ENCODE measurements around the gene ARMC6.

The ARMC6 gene

DNA sequence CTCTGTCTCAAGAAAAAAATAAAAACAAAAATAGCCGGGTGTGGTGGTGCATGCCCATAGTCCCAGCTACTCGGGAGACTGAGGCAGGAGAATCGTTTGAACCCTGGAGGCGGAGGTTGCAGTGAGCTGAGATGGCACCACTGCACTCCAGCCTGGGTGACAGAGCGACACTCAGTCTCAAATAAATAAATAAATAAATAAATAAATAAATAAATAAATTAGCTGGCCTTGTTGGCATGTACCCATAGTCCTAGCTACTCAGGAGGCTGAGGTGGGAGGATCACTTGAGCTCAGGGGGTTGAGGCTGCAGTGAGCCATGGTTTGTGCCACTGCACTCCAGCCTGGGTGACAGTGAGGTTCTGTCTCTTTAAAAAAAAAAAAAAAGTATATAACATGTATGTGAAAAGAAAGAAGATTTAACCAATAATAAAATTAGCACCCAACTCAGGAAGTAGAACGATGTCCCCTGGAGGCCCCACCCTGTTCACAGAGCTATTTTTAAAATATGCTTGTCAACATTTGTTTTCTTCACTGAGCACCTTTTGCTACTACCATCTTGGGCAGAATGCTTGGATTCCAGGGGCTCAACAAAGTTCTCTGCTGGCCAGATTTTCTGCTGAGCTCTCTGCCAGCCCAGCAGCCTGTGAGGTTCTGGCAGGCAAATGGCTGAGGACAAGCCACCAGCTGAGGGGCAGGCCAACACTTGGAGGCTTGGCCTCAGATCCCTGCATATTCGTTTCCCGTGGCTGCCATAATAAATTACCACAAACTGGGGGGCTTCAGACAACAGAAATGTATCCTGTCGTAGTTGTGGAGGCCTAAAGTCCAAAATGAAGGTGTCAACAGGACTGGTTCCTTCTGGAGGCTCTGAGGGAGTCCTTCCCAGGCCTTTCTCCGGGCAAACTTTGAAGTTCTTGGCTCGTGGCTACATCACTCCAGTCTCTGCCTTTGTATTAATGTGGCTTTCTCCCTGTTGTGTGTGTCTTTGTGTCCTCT lies 35.6 kb downstream of the ARMC6 start (continued):
- TF ChIP-seq, protein P1, sequence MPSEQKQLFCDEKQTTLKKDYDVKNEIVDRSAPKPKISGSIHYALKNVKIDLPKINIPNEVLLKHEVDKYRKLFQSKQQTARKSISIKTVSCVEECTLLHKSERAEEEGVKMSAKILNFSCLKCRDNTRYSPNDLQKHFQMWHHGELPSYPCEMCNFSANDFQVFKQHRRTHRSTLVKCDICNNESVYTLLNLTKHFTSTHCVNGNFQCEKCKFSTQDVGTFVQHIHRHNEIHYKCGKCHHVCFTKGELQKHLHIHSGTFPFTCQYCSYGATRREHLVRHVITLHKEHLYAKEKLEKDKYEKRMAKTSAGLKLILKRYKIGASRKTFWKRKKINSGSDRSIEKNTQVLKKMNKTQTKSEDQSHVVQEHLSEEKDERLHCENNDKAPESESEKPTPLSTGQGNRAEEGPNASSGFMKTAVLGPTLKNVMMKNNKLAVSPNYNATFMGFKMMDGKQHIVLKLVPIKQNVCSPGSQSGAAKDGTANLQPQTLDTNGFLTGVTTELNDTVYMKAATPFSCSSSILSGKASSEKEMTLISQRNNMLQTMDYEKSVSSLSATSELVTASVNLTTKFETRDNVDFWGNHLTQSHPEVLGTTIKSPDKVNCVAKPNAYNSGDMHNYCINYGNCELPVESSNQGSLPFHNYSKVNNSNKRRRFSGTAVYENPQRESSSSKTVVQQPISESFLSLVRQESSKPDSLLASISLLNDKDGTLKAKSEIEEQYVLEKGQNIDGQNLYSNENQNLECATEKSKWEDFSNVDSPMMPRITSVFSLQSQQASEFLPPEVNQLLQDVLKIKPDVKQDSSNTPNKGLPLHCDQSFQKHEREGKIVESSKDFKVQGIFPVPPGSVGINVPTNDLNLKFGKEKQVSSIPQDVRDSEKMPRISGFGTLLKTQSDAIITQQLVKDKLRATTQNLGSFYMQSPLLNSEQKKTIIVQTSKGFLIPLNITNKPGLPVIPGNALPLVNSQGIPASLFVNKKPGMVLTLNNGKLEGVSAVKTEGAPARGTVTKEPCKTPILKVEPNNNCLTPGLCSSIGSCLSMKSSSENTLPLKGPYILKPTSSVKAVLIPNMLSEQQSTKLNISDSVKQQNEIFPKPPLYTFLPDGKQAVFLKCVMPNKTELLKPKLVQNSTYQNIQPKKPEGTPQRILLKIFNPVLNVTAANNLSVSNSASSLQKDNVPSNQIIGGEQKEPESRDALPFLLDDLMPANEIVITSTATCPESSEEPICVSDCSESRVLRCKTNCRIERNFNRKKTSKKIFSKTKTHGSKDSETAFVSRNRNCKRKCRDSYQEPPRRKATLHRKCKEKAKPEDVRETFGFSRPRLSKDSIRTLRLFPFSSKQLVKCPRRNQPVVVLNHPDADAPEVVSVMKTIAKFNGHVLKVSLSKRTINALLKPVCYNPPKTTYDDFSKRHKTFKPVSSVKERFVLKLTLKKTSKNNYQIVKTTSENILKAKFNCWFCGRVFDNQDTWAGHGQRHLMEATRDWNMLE (tag by site-specific recombination; conservative IDR thresholded peaks at IDR 0.05; ENCODE audit: low read depth): peak; percentile 69

DNA sequence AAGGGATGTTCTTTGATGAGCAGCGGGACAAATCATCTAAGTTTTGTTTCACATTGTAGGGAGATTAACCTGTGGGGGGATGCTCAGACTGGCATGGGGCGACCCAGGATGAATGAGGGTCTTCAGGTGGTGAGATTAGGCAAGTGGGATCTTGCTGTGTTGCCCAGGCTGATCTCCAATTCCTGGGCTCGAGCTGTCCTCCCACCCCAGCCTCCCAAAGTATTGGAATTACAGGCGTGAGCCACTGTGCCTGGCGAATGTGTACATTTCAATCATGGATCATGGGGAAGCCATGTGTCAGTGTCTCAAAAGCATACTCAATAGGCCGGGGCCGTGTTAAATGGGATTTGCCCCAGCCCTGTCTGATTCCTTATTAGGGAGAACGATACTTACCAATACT lies 38.5 kb downstream of the ARMC6 start:
- no peak overlapping the region for H3K27ac ChIP-seq (ENCODE audit: extremely low read depth, low read depth, low read length)
- TF ChIP-seq ZNF121 (tag by site-specific recombination; IDR thresholded peaks at IDR 0.05) (0 out of 2 replicates have a peak, but pooled peaks have one; percentile 31), ZNF302 (tag by site-specific recombination; IDR thresholded peaks at IDR 0.05; ENCODE audit: low read depth) (no peak)
- ChIA-PET POLR2A (no interaction called here), CTCF (interaction anchor here (0.5 to 0.6 kb wide), 2 partner anchors 67 to 301 kb away, joined by 4 to 6 read pairs; no protein-coding TSS in a partner anchor)
- H3K36me3 ChIP-seq (ENCODE audit: control insufficient read depth in 2 of 2, insufficient read depth in 1 of 2, low read length in 2 of 2): no peaks in the 10 kb centered on the region
- peaks cover 5% of the 10 kb centered on the region; the same call in 1 of the 2 replicates for H3K4me1 ChIP-seq (ENCODE audit: control insufficient read depth, insufficient read depth, low read length)
- H3K4me3 ChIP-seq (ENCODE audit: low read depth, low read length): no peak overlapping the region
- H3K9me3 ChIP-seq (ENCODE audit: control insufficient read depth, insufficient read depth, low read depth, low read length): no peaks in the 10 kb centered on the region

DNA sequence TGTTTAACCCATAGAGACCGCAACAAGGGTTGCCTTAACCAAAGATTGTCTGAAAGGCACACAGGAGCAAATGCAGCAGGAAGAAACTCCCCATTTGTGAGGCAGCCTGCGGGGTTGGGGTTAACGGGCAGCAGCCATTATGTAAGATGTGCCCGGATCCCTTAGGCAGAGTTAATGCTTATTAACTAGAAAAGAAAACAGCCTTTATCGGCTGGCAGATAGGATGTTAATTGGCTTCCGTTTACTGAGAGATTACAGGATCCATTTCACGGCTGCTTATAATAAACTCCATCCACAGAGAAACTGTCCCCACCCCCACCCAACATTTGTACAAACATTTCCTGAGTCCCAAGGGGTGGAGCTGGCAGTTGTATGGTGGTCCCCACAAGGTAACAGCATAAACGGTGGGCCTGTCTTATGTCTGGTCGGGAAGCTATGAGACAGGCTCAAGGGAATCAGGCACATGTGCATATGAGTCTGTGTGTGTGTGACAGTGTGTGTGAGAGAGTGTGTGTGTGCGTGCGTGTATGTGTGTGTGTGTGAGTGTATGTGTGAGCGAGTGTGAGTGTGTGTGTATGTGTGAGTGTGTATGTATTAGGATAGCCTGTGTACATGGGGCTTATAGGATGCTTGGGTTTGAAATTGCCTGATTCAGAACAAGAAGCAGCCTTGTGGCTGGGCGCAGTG lies 40.9 kb downstream of the ARMC6 start:
- Histone ChIP-seq H3K4me1 (ENCODE audit: control insufficient read depth, insufficient read depth, low read length) (peaks cover 5% of the 10 kb centered on the region; the same call in 1 of the 2 replicates), H3K27ac (ENCODE audit: extremely low read depth, low read depth, low read length) (peak overlapping the region; percentile 34; the same call in 1 of the 2 replicates), H3K4me3 (ENCODE audit: low read depth, low read length) (no peak overlapping the region), H3K9me3 (ENCODE audit: control insufficient read depth, insufficient read depth, low read depth, low read length) (no peaks in the 10 kb centered on the region), H3K36me3 (ENCODE audit: control insufficient read depth in 2 of 2, insufficient read depth in 1 of 2, low read length in 2 of 2) (no peaks in the 10 kb centered on the region)
- CTCF ChIA-PET: interaction anchor here (0.7 to 1.0 kb wide), 4 partner anchors 14 to 42 kb away, joined by 3 to 5 read pairs (median 4); no protein-coding TSS in a partner anchor
- POLR2A ChIA-PET: interaction anchor here (1.6 kb wide), 1 partner anchor 13 kb away, joined by 3 read pairs; no protein-coding TSS in a partner anchor
- TF ChIP-seq, protein P2, sequence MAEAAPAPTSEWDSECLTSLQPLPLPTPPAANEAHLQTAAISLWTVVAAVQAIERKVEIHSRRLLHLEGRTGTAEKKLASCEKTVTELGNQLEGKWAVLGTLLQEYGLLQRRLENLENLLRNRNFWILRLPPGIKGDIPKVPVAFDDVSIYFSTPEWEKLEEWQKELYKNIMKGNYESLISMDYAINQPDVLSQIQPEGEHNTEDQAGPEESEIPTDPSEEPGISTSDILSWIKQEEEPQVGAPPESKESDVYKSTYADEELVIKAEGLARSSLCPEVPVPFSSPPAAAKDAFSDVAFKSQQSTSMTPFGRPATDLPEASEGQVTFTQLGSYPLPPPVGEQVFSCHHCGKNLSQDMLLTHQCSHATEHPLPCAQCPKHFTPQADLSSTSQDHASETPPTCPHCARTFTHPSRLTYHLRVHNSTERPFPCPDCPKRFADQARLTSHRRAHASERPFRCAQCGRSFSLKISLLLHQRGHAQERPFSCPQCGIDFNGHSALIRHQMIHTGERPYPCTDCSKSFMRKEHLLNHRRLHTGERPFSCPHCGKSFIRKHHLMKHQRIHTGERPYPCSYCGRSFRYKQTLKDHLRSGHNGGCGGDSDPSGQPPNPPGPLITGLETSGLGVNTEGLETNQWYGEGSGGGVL (tag by site-specific recombination; IDR thresholded peaks at IDR 0.05): peak; percentile 62
- TF ChIP-seq ZNF221 (tag by site-specific recombination; IDR thresholded peaks at IDR 0.05; ENCODE audit: borderline replicate concordance) (no peak), ZNF140 (tag by site-specific recombination; IDR thresholded peaks at IDR 0.05) (no peak), ZNF2 (tag by site-specific recombination; IDR thresholded peaks at IDR 0.05) (peak; percentile 64; the same call in 1 of the 2 replicates), OSR2 (tag by site-specific recombination; IDR thresholded peaks at IDR 0.05) (peak; percentile 66; the same call in 1 of the 2 replicates), ZNF529 (tag by site-specific recombination; IDR thresholded peaks at IDR 0.05; ENCODE audit: insufficient replicate concordance) (no peak), TRIM28 (IDR thresholded peaks at IDR 0.05; ENCODE audit: borderline replicate concordance, low read length) (peak; percentile 78)
- TF ChIP-seq, protein P3, sequence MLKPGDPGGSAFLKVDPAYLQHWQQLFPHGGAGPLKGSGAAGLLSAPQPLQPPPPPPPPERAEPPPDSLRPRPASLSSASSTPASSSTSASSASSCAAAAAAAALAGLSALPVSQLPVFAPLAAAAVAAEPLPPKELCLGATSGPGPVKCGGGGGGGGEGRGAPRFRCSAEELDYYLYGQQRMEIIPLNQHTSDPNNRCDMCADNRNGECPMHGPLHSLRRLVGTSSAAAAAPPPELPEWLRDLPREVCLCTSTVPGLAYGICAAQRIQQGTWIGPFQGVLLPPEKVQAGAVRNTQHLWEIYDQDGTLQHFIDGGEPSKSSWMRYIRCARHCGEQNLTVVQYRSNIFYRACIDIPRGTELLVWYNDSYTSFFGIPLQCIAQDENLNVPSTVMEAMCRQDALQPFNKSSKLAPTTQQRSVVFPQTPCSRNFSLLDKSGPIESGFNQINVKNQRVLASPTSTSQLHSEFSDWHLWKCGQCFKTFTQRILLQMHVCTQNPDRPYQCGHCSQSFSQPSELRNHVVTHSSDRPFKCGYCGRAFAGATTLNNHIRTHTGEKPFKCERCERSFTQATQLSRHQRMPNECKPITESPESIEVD (tag by site-specific recombination; IDR thresholded peaks at IDR 0.05): 0 out of 2 replicates have a peak, but pooled peaks have one; percentile 28
- TF ChIP-seq, protein P4, sequence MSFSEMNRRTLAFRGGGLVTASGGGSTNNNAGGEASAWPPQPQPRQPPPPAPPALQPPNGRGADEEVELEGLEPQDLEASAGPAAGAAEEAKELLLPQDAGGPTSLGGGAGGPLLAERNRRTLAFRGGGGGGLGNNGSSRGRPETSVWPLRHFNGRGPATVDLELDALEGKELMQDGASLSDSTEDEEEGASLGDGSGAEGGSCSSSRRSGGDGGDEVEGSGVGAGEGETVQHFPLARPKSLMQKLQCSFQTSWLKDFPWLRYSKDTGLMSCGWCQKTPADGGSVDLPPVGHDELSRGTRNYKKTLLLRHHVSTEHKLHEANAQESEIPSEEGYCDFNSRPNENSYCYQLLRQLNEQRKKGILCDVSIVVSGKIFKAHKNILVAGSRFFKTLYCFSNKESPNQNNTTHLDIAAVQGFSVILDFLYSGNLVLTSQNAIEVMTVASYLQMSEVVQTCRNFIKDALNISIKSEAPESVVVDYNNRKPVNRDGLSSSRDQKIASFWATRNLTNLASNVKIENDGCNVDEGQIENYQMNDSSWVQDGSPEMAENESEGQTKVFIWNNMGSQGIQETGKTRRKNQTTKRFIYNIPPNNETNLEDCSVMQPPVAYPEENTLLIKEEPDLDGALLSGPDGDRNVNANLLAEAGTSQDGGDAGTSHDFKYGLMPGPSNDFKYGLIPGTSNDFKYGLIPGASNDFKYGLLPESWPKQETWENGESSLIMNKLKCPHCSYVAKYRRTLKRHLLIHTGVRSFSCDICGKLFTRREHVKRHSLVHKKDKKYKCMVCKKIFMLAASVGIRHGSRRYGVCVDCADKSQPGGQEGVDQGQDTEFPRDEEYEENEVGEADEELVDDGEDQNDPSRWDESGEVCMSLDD (tag by site-specific recombination; IDR thresholded peaks at IDR 0.05): 0 out of 2 replicates have a peak, but pooled peaks have one; percentile 37
- TF ChIP-seq, protein P5, sequence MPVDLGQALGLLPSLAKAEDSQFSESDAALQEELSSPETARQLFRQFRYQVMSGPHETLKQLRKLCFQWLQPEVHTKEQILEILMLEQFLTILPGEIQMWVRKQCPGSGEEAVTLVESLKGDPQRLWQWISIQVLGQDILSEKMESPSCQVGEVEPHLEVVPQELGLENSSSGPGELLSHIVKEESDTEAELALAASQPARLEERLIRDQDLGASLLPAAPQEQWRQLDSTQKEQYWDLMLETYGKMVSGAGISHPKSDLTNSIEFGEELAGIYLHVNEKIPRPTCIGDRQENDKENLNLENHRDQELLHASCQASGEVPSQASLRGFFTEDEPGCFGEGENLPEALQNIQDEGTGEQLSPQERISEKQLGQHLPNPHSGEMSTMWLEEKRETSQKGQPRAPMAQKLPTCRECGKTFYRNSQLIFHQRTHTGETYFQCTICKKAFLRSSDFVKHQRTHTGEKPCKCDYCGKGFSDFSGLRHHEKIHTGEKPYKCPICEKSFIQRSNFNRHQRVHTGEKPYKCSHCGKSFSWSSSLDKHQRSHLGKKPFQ (tag by site-specific recombination; IDR thresholded peaks at IDR 0.05): peak; percentile 95

Measured in HEK293 (cell line).